Nephron (organoid): ENCODE results near the gene PRF1.
A peak's percentile ranks its signal among the peaks of the same experiment; 100 is the strongest.
"Not testable (repeated sequence)": the region's sequence is repeated elsewhere in the genome, so short reads cannot be mapped to it uniquely, and the experiment has no call there.

Experiments
- H3K27ac Mint-ChIP-seq, 3 experiments: 2 replicates each; pipeline ENCODE4 v1.8.0; 2020; ENCODE audit warnings: mixed read lengths in 3 of 3, mild to moderate bottlenecking in 2 of 3, moderate library complexity in 1 of 3
- H3K27me3 Mint-ChIP-seq: 2 replicates; pipeline ENCODE4 v1.8.0; 2021; ENCODE audit warnings: low read depth, mild to moderate bottlenecking, moderate library complexity, mixed read lengths
- H3K36me3 Mint-ChIP-seq: 2 replicates; pipeline ENCODE4 v1.8.0; 2020; ENCODE audit warnings: low read depth, mixed read lengths
- H3K4me1 Mint-ChIP-seq: 2 replicates; pipeline ENCODE4 v1.8.0; 2020; ENCODE audit warnings: mixed read lengths
- H3K4me3 Mint-ChIP-seq, 3 experiments: 2 replicates each; pipeline ENCODE4 v1.8.0; 2020; ENCODE audit warnings: mild to moderate bottlenecking in 3 of 3, mixed read lengths in 3 of 3, moderate library complexity in 2 of 3
- H3K9me3 Mint-ChIP-seq: 2 replicates; pipeline ENCODE4 v1.8.0; 2020; ENCODE audit warnings: mixed read lengths
- TF ChIP-seq, protein P1 (sequence below), 3 experiments: fragments of 200-600 bp; sonication (generic); IDR thresholded peaks; one replicate each; pipeline ENCODE4 v1.5.0; 2021; ENCODE audit warnings: antibody characterized with exemption in 3 of 3; ENCODE audit not compliant: unreplicated experiment in 3 of 3

Gene PRF1

GRCh38 chr10:70584909-70585544 lies 17.5 kb downstream of the PRF1 start:
- no peaks in the 10 kb centered on the region for H3K36me3 Mint-ChIP-seq
- peaks cover 69% of the 10 kb centered on the region for H3K4me1 Mint-ChIP-seq
- H3K9me3 Mint-ChIP-seq = no peaks in the 10 kb centered on the region
- TF ChIP-seq, protein P1, sequence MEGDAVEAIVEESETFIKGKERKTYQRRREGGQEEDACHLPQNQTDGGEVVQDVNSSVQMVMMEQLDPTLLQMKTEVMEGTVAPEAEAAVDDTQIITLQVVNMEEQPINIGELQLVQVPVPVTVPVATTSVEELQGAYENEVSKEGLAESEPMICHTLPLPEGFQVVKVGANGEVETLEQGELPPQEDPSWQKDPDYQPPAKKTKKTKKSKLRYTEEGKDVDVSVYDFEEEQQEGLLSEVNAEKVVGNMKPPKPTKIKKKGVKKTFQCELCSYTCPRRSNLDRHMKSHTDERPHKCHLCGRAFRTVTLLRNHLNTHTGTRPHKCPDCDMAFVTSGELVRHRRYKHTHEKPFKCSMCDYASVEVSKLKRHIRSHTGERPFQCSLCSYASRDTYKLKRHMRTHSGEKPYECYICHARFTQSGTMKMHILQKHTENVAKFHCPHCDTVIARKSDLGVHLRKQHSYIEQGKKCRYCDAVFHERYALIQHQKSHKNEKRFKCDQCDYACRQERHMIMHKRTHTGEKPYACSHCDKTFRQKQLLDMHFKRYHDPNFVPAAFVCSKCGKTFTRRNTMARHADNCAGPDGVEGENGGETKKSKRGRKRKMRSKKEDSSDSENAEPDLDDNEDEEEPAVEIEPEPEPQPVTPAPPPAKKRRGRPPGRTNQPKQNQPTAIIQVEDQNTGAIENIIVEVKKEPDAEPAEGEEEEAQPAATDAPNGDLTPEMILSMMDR (IDR thresholded peaks at IDR 0.05; ENCODE audit: unreplicated experiment in 3 of 3) = no peak
- H3K27me3 Mint-ChIP-seq = peaks cover 3% of the 10 kb centered on the region
- H3K4me3 Mint-ChIP-seq = peak overlapping the region in 2 of 3 experiments; percentile 22 to 66
- peak overlapping the region; percentile 88 to 90 (median 90) for H3K27ac Mint-ChIP-seq

DNA sequence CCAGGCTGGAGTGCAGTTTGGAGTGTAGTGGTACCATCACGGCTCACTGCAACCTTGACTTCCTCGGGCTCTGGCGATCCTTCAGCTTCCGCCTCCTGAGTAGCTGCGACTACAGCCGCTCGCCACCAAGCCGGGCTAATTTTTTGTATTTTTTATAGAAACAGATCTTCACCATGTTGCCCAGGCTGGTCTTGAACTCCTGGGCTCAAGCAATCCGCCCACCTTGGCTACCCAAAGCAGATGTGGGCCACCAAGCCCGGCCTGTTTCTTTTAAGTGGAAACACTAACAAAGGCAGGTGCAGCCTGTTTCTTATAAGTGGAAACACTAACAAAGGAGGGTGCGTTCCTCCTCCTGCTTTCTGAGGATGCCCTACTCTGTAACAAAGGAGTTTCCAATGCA lies 18.2 kb downstream of the PRF1 start:
- TF ChIP-seq, protein P1 (IDR thresholded peaks at IDR 0.05; ENCODE audit: unreplicated experiment in 3 of 3) = no peak
- Mint-ChIP-seq H3K27me3 (no peaks in the 10 kb centered on the region), H3K27ac (peak overlapping the region in 2 of 3 experiments; percentile 90), H3K4me3 (no peak overlapping the region), H3K4me1 (peaks cover 62% of the 10 kb centered on the region), H3K36me3 (no peaks in the 10 kb centered on the region), H3K9me3 (no peaks in the 10 kb centered on the region)

DNA sequence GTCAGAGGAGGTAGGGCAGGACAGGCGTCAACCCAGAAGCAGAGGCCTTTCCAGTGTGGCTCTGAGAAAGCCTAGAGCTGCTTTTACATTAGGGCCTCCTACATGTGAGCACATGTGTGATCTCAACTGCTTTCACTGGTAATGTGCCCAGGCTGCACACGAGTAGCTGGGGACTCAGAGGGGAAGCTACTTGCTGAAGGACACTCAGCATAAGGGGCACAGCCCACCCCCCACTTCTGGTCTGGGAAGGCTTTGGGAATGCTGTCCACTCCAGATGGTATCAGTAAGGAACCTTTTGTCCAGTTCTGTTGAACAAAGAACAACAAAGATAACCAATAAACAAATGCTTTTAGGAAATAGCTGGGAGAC lies 18.9 kb downstream of the PRF1 start:
- H3K36me3 Mint-ChIP-seq = no peaks in the 10 kb centered on the region
- H3K4me3 Mint-ChIP-seq = peak overlapping the region in 1 of 3 experiments; percentile 26
- H3K27ac Mint-ChIP-seq = peak overlapping the region; percentile 21 to 90 (median 37)
- H3K4me1 Mint-ChIP-seq = peaks cover 55% of the 10 kb centered on the region
- H3K9me3 Mint-ChIP-seq = no peaks in the 10 kb centered on the region
- H3K27me3 Mint-ChIP-seq = no peaks in the 10 kb centered on the region
- TF ChIP-seq, protein P1 (IDR thresholded peaks at IDR 0.05; ENCODE audit: unreplicated experiment in 3 of 3) = no peak

GRCh38 chr10:70582793-70583668 lies 19.5 kb downstream of the PRF1 start:
- TF ChIP-seq, protein P1 (IDR thresholded peaks at IDR 0.05; ENCODE audit: unreplicated experiment in 3 of 3) = no peak
- Mint-ChIP-seq H3K4me3 (no peak overlapping the region), H3K9me3 (no peaks in the 10 kb centered on the region), H3K27me3 (no peaks in the 10 kb centered on the region), H3K27ac (peak overlapping the region in 1 of 3 experiments; percentile 90), H3K4me1 (peaks cover 52% of the 10 kb centered on the region), H3K36me3 (no peaks in the 10 kb centered on the region)

DNA sequence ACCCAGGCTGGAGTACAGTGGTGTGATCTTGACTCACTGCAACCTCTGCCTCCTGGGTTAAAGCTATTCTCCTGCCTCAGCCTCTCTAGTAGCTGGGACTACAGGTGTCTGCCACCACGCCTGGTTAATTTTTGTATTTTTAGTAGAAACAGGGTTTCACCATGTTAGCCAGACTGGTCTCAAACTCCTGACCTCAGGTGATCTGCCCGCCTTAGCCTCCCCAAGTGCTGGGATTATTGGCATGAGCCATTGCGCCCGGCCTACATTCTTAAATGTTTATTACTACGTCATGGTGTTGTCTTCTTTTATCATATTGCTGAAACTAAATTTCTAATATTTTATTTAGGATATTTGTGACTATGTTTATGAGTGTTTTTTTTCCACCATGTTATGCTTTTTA lies 21.4 kb downstream of the PRF1 start:
- H3K9me3 Mint-ChIP-seq, H3K36me3 Mint-ChIP-seq, H3K27ac Mint-ChIP-seq, H3K27me3 Mint-ChIP-seq, H3K4me3 Mint-ChIP-seq: not testable (repeated sequence)
- peaks cover 34% of the 10 kb centered on the region for H3K4me1 Mint-ChIP-seq

- Mint-ChIP-seq H3K36me3 (no peaks in the 10 kb centered on the region), H3K9me3 (no peaks in the 10 kb centered on the region), H3K27ac (no peak overlapping the region), H3K4me3 (no peak overlapping the region), H3K4me1 (peaks cover 23% of the 10 kb centered on the region), H3K27me3 (no peaks in the 10 kb centered on the region)
- TF ChIP-seq, protein P1 (IDR thresholded peaks at IDR 0.05; ENCODE audit: unreplicated experiment in 3 of 3) = no peak
These were observed 23.1 kb downstream of the PRF1 start for GRCh38 chr10:70579234-70580002.
